Mucosa of descending colon (tissue), 3 donors: ENCODE measurements around the gene HTRA2. TPM values are rescaled to one million over a fixed set of nuclear protein-coding genes. Genes with fewer than 3 reads are reported as not detected.
A peak's percentile ranks its signal among the peaks of the same experiment; 100 is the strongest.

Source experiments
- ATAC-seq: fragments of 200-7000 bp; cut with Tn5 transposase; one replicate; pipeline ENCODE4 v1.9.1; 2020; ENCODE audit warnings: mild to moderate bottlenecking, moderate library complexity
- DNase-seq, 3 donors: peaks; one replicate each; pipeline ENCODE4 v3.0.0-alpha.2; 2020
- H3K36me3 ChIP-seq: fragments of 200-600 bp; one replicate; pipeline ENCODE4 v1.8.0; 2021; ENCODE audit warnings: low read depth, mild to moderate bottlenecking
- H3K4me1 ChIP-seq: fragments of 200-600 bp; one replicate; pipeline ENCODE4 v1.8.0; 2021; ENCODE audit warnings: low read depth, mild to moderate bottlenecking
- H3K4me3 ChIP-seq: fragments of 200-600 bp; one replicate; pipeline ENCODE4 v1.8.0; 2021; ENCODE audit warnings: mild to moderate bottlenecking
- H3K9me3 ChIP-seq: fragments of 200-600 bp; one replicate; pipeline ENCODE4 v1.8.0; 2021; ENCODE audit warnings: mild to moderate bottlenecking
- CTCF ChIP-seq: fragments of 200-600 bp; IDR thresholded peaks from one replicate; pipeline ENCODE4 v1.8.0; 2022; ENCODE audit warnings: antibody characterized with exemption, mild to moderate bottlenecking
- intact Hi-C, 2 donors: fragments of 100-400 bp; cut with DNase I in 1 of 2; cut with micrococcal nuclease in 1 of 2; formaldehyde crosslinking; loops; one replicate each; pipeline versions ENCODE4 v1.11.0 to v1.11.1; 2022; cut with DNase I, micrococcal nuclease
- total RNA-seq, 3 donors: library from RNA; stranded (reverse); fragmentation: NEBNext Ultra II Directional in 2 of 3; extraction: Animal tissue kit (Norgen Biotek cat#: 25700) in 2 of 3; gene quantifications; one replicate each; pipeline versions ENCODE4 v1.2.1 to v1.2.4, GENCODE V29; 2021 to 2023
- donor health status: DM: no; HTN: no; CAD: no; lungs with moderate emphysema.
- donor health status: DM: no; HTN: no; CAD: no.
- donor health status: DM: no; HTN: yes; CAD: no.

The HTRA2 gene
- total RNA-seq, 3 donors from 2014 or later, result 22.2 to 37.1 (median 23.3) TPM

DNA sequence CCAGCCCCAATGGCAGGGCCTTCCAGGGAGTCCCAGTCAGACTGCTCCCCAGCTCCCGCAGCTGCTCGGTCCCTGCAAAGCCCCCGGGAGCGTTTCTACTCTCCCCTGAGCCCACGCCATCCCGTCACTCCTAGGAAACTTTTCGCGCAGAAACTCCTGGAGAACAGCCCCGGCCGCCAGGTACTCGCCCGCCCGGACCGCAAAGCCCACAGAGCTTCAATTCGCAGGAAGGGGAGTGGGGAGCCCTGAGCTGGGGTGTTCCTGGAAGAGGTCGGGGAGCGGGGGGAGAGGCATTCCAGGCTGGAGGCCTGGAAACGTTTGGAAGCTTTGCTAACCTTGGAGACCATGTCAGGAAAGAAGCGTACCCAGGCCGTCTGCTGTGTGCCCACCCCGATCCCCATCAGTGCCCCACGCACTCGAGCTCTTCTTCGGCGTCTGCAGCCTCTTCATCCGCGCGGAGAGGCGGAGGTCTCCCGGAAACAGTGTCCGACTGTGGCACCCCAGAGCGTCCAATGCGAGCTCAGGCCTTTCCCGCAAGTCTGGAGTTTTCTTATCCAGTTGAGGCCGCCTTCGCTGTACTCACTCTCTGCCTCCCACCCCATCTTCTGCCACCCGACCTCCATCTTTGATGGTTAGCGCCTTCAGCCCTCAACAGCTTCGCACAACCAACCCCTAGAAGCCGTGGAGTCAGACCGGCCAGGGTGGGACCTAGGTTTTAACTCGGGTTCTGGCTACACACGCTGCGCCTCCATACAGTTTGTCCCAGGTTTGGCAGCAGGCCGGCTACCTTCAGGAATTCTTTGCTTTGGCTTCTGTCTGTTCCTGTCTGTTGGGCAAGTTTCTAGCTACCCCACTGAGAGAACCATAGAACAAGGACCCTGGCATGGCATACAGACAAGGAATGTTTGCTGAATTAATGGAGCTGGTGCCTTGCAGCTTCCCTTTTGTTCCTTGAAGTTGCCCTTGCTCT is 25.9 kb upstream of the HTRA2 start:
- TF ChIP-seq CTCF, result no peak
- Histone ChIP-seq H3K9me3 (no peaks in the 10 kb centered on the region), H3K4me1 (peaks cover 50% of the 10 kb centered on the region), H3K36me3 (no peaks in the 10 kb centered on the region), H3K4me3 (peak overlapping the region; percentile 65)
- DNase-seq (peak in 1 of 3 donors; percentile 60), ATAC-seq (no peak)
- intact Hi-C loops, result no loop called here

DNA sequence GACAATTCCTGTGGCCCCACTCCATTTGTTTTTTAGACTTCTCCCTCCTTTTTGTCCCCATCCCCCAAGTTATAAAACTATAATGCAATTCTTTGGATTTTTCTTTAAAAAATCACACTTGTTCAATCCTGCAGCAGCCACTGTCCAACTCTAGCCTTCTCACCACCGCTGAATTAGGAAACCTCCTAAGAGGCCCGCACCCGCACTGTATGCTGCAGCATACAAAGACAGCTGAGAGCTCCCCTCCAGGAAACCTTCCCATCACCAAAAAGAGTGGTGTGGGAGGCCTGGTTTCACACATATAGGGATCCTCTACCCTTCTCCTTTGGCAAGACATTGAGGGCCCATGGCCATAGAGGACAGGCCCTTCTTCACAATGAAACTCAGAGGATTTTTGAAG is 25.1 kb upstream of the HTRA2 start:
- ATAC-seq (no peak), DNase-seq (no peak)
- no peak for TF ChIP-seq CTCF
- peaks cover 42% of the 10 kb centered on the region for H3K4me1 ChIP-seq
- H3K9me3 ChIP-seq, result no peaks in the 10 kb centered on the region
- H3K36me3 ChIP-seq, result no peaks in the 10 kb centered on the region
- no peak overlapping the region for H3K4me3 ChIP-seq
- intact Hi-C loops, result no loop called here

DNA sequence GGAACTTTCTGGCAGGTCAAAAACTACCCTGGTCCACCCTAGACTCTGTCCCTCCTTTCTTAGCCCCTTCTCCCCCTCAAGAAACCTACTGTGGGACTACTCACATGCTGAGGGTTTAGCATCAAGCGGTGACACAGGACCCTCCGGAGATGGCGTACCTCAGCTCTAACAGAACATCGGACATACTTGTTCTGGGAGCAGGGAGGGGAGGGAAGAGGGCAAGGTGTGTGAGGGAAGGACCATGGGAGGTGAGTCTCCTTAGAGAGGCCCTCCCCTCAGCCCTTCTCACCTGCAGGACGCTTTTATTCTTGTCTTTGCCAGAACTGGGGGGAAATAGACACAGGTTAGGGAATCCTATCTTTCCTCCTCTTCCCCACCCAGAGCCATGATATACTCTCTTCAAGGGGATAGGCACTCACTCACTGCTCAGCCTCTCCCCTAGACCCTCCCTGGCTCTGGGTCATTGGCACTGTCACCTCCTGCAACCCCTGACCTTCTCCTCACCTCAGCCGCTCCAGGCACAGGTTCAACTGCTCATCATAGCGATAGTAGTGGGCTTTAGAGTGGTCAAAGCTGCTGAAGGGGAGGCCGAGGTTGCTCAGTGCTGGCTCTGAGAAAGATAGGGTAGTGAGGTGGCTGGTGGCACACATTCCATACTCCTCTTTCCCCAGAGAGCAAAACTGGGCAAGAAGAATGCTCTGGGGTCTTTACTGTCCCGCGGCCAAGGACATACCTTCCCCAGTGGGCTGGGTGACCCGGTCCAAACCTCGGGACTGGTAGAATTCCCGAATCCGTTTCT is 24.1 kb upstream of the HTRA2 start:
- intact Hi-C loops, result no loop called here
- H3K36me3 ChIP-seq, result no peaks in the 10 kb centered on the region
- no peaks in the 10 kb centered on the region for H3K9me3 ChIP-seq
- no peak for TF ChIP-seq CTCF
- ATAC-seq (no peak), DNase-seq (no peak)
- no peak overlapping the region for H3K4me3 ChIP-seq
- peaks cover 40% of the 10 kb centered on the region for H3K4me1 ChIP-seq

- intact Hi-C loops, result no loop called here
- Histone ChIP-seq H3K4me3 (peak within 1 kb of the TSS; percentile 46), H3K9me3 (no peaks in the 10 kb centered on the region), H3K36me3 (no peaks in the 10 kb centered on the region), H3K4me1 (peaks cover 34% of the 10 kb centered on the region)
- DNase-seq, result peak; percentile 100
- no peak for TF ChIP-seq CTCF
- ATAC-seq, result peak; percentile 93
Measured at GRCh38 chr2:74507145-74507925, 22.4 kb upstream of the HTRA2 start, which contains the start of gene PCGF1. Gene PCGF1 (minus strand): TSS chr2:74507695. CDS start chr2:74507668, 27 bp downstream.

- peaks cover 34% of the 10 kb centered on the region for H3K4me1 ChIP-seq
- H3K36me3 ChIP-seq, result no peaks in the 10 kb centered on the region
- peak overlapping the region; percentile 46 for H3K4me3 ChIP-seq
- peak; percentile 61 to 72 (median 70) for DNase-seq
- TF ChIP-seq CTCF, result no peak
- peak; percentile 53 for ATAC-seq
- H3K9me3 ChIP-seq, result no peaks in the 10 kb centered on the region
- intact Hi-C loops, result no loop called here
Measured at GRCh38 chr2:74507926-74508520, 21.7 kb upstream of the HTRA2 start.
